GM21528 (cell line): ENCODE data around the gene TTLL9.

Source experiments
- ATAC-seq: cut with Tn5 transposase; IDR thresholded peaks from one replicate; pipeline ENCODE4 v1.9.1; 2021; ENCODE audit warnings: mild to moderate bottlenecking, moderate library complexity; ENCODE audit not compliant: unreplicated experiment, low FRiP score

TTLL9 gene

DNA sequence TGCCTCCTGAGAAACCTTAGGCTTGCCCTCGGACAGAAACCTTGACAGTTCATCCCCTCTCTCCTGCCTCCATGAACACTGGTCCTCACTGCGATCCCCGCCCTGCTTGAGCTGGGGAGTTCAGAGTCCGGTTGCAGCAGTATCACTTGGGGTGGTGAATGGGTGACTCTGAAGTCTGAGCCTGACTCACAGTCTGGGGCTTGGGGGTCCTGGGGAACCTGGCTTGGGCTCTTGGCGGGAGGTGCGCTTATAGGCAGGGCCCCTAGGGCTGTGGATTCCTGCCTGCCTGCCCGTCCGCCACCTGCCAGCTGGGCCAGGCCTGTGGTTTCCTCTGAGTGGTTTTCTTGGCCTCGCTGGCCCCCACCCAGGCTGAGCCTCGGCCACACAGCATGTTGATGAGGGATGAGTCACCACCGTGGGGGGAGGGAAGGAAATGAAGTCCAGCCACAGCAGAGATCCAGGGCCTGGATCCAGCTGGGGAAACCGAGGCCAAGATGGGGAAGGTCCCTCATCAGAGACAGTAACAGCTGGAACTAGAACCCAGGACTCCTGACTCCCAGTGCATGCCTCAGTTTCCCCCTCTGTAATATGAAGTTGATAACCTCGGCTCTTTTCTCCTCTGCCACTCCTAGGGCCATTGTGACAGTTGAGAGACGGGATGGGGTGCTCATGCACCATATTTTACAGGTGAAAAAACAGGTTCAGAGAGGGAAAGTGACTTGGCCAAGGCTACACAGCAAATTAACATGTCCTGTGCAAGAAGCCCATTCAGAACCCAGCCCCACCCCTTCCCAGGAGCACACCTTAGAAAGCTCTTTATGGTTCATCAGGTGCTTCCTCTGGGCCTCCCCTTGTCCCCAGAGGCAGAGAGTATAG, 34.2 kb upstream of the TTLL9 start:
- ATAC-seq = no peak

DNA sequence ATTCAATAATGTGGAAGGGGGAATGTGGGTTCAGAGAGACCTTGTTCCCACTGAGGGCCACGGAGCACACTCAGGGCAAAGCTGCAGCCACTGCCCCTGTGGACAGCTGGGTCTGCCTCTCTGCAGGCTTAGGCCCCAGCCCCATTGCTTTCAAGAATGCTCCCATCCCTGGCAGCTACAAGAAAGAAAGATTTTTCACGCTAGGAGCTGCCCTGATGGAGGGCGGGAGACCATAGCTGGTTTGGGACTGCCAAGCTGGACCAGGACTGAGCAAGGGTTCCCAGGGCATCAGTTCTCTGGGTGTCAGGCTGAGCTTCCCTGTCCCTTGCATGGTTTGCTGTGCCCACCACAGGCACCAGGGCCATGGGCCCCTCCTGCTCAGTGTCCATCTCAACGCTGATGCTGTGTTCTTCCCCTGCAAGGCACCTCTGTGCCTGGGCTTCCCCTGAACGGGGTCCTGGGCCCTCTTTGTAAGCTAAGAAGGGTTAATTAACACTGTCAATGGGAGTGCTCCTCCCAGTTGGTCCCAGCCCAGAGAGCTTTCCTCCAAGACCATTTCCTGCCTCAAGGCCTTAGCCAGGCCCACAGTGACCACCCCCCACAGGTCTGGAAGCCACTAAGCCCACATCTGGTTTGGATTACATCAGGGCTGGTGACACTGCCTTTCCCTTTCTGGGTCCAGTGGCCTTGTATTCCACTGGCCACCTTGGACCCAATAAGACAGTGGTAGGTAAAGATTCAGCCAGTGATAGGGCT, 33.4 kb upstream of the TTLL9 start:
- ATAC-seq = no peak

DNA sequence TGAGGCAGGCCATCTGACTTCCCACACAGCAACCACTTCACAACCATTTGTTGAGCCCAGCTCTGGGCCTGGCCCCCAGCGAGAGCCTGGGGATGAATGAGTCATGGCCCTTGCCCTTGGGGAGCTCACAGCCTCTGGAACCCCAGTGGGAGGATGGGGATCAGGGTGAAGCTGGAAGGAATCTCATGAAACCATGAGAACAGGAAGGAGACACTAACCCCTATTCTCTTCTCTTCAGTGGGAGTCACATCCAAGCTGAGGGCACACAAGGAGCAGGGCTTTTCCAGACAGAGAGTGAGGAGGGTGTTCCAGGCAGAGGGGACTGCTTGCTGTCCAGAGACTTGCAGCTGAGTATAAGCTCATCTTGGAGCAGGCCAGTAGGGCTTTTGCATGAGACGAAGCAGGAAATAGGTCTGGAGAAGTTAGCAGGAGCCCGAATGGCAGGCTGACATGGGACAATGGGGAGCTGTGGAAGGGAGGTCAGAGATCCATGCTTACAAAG, 32.5 kb upstream of the TTLL9 start:
- ATAC-seq = no peak

DNA sequence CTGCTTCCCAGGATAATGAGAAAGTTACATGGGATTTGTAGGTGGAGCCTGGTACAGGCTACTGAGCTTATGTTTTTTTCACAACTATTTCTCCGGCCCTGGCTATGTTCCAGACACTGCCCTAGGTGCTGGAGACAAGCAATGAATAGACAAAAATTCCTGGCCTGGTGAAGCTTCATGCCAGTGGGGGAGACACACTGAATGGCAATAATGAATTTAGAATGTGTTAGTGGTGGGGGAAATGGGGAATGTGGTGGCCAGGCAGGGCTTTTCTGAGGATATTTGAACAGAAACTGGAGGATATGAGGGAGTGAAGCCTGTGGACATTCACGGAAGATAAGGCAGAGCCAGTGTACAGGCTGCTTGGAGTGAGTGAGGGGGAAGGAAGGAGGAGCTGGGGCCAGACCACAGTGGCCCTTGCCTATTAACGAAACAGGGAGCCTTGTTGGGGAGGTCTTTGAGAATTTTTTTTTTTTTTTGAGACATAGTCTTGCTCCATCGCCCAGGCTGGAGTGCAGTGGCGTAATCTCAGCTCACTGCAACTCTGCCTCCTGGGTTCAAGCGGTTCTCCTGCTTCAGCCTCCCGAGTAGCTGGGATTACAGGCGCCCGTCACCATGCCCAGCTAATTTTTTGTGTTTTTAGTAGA, 31.7 kb upstream of the TTLL9 start:
- ATAC-seq = no peak

DNA sequence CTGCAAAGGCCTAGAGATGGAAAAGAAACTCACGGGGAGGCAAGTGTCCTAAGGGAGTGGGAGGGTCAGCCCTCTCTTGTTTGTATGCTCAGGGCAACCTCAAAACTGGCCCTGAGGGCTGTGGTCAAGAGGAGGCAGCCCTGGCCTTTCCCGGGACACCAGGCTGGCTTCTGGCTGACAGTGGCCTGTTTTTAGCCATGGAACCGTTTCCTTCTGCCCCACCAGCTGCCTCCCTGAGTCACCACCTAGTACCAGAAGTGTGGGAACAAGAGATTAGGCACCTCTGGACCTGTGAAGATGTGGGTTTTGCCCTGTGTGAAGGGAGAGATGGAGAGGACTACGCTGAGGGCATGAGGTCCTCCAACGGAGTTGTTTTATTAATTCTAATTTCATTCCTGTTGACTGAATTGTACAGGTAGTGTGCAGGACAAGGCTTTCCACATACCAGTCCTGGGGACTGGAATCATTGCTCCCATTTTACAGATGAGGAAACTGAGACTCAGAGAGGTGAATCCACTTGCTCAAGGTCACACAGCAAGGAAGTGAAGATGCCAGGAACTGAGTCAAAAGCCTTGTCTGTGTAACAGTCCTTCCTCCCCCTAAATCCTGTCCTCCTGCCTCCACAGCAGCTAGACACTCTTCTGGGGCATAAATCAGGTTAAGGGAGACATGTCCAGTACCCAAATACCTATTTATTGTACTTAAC, 30.5 kb upstream of the TTLL9 start:
- no peak for ATAC-seq

DNA sequence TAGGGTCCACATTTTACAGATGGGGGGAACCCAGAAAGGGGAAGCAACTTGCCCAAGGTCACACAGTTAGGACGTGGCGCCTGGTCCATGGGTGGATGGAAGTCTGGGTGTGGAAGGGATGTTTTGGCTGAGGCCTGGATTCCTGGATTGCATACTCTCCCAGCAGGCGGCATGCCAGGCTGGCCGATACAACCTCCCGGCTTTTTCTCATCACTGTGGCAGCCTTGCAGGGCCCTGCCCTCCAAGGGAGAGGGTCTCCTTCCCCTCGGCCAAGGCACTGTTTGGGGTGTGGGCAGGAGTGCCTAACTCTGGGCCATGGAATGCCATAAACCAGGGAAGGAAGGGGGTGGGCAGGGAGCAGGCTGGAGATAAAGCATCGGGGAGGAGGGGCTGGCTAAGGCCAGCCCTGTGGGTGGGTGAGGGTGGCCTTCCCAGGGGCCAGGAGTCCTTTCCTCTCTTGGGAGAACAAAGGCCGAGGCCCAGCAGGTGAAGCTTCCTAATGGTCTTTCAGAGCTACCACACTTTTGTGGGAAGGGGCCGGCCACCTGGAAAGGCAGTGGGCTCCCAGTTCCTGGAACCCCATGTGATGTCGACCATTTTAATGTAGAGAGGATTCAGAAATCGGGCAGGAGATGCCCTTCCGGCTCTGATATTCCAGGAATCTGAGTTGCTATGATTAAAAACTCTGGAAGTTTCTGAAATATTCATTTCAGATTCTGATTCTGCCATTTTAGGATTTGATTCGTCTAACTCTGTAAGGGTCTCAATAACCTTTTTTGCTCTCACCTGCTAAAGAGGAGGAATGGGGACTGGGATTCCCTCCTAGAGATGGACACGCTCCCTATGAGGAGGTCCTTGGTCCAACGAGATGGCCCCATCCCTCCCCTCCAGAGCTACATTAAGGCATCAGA, 29.3 kb upstream of the TTLL9 start:
- ATAC-seq = no peak

DNA sequence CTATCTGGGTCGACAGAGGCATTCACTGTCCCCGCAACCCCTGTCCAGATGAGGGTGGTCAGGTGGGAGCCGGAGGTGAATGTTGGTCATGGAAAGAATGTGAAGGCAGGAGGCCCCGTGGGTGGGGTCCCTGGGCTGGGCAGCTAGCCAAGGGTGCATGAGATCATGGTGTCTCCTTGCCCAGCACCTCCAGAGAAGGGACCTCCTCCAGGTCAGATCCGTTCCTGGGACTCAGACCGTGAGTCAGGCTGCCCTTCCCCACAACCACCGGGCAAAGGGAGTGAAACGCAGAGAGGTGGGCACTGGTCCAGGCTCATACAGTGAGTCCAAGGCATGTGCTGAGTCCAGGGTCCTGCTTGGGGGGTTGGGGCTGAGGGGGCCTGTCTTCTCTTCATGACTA, 28.5 kb upstream of the TTLL9 start:
- no peak for ATAC-seq

DNA sequence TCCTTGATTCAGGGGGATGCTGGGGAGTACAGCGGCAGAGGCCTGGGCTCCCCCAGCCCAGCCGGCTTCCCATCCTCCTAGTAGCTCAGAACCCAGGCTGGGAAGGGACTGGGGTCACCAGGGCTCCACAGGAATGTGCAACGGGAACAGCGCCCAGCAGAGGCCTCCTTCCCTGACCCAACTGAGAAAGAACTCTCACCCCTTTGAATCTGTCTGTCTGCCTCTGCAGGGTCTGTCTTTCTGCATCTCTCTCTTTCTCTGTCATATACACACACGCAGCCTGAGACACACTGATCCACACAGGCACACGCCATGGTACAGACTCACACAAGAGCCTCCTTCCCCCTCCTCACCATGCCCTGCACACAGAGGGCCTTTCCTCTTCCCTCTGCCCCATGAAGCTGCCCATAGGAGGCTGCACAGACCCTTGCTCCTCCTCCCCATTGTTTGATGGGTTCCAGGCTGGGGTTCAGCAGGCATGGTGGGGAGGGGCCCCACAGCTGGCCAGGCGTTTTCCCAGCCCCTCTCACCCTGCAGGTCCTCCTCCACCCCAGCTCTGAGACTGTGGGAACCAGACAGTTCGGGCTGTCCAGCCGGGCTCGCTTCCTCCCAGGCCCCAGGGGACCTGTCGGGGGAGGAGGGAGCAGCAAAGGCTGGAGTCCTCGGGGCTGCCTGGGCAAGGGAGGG, 27.8 kb upstream of the TTLL9 start:
- ATAC-seq = no peak

DNA sequence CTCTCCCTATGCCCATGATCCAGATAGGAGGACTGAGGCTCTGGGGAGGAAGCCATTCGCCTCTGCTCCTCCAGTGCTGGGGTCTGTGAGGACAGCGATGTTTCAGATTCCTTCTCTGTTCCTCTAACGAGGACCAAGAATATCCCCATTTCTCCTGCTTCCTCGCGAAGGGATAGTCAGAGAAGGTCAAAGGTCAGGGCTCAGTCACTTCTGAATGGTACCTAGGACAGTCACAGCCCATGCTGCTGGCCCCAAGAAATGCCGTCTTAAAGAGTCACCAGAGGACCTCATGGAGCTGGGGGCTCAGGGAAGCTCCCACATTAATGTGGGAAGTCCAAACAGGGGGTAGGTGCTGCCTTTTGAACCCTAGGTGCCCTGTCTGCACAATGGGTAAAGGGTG, 27.1 kb upstream of the TTLL9 start:
- ATAC-seq = no peak

DNA sequence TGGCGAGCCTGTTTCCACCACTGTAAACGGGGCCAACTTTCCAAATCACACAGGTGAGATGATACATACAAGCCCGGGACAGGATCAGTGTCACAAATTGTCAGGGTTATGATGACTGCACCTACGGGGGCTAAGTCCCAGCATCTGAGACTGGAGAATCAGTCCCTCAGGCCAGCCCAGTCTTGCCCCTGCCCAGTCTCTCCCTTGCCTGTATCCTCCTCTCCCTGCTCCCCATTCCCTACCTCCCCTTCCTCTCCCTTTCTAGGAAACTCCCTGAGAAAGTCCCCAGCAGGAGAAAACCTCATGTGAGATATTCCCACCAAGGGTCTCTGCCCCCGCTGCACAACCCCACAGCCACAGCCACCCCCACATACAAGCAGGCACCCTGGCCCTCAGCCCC, 26.6 kb upstream of the TTLL9 start:
- no peak for ATAC-seq

DNA sequence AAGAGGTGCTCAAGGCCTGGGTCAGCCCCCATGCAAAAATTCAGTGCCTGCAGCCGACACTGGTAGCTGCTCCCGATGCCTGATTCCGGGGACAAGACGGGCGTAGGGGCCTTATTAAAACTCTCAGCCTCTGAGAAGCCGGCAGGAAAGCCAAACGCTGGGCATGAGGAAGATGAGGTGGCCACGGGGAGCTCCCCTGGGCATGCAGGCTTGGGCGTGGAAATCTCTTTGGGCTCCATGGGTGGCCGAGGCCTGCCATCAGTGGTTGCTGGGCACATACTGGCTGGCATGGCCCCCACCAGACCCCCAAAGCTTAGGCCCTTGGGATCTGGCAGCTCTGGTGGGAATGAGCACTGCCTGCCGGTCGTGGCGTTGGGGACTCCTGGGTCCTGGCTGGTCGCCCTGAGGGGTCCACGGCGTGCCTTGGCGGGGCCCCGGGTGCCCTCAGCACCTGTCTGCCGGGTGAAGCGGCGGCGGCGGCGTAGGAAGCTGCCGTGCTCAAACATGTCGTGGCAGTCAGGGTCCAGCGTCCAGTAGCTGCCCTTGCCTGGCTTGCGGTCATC, 25.6 kb upstream of the TTLL9 start:
- ATAC-seq = no peak

DNA sequence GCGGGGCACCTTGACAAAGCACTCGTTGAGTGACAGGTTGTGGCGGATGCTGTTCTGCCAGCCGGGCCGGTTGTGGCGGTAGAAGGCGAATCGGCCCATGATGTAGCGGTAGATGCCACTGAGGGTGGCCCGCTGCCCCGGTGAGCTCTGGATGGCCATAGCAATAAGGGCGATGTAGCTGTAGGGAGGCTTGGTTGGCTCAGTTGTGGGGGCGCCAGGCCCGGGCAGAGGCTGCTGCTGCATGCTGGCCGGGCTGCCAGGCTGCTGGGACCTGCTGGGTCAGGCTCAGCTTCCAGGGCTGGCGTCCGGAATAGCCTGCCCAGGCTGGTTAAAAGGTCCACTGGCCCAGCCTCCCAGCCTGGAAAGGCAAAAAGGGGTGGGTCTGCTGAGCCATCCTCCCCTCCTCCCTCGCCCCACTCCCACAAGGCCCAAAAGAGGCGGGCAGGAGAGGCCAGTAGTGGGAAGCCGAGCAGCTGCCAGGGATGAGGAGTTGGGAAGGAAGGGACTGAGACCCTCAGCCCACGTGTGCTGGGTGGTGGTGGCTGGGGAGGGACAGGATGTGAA, 25.1 kb upstream of the TTLL9 start, which contains the start of gene FOXS1:
Gene FOXS1 (minus strand): TSS at position 305 of the 564 bp plus-strand sequence. CDS start 62 bp downstream, at position 243.
- no peak for ATAC-seq

DNA sequence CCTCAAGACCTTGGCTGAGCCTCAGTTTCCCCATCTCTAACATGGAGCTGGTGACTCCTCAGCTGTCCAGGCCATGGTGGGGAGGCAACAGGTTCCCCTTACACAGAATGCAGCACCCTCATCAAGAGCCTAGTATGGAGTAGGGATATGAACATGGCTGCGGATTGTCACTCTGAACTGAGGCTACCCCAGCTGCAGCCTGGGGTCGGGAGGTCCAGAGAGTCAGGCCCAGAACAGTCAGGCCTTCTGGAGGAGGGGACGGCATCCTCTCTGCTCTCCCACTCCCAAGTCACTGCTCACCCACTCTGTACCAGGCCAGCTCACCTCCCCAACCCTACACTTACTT, 23.7 kb upstream of the TTLL9 start:
- ATAC-seq = no peak

DNA sequence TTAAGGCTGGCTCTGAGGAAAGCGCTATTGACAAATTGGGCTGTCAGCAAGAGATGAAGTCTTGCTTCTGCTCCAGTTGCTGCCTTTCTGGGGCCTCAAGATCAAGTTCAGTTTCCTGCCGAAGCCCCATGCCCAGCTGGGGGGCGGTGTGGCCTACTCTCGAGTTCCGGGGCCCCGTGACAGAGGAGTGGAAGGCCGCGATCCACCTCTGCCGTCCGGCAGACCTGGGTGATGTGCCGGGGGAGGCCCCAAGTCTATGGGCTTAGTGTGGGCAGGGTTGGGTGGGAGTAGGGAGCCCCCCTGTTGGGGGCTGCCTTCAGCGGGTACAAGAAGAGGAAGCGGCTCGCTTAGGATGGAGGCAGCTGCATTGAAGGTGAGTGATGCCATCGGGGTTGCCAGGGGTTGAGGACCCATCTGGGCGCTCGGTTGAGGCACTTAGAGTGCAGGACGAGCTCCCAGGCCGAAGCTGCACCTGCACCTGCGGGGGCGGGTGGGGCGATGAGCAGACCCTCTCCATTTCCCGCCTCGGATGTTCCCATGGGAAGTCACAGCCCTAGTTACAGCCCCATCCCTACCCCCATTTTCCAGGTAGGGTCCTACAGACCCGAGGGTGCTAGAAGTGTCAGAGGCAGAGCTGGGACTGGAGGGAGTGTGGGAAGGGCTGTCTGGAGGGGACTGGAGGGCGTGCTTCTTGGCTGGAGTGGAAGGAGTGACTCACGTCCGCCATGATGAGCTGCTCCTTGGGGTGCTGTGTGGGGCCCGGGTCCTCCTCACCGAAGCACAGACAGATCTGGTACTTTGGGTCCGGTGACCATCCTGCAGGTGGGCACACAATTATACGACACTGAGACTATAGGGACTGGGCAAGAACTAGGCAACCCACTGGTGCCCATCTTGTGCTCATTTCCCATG, 22.1 kb upstream of the TTLL9 start:
- no peak for ATAC-seq

DNA sequence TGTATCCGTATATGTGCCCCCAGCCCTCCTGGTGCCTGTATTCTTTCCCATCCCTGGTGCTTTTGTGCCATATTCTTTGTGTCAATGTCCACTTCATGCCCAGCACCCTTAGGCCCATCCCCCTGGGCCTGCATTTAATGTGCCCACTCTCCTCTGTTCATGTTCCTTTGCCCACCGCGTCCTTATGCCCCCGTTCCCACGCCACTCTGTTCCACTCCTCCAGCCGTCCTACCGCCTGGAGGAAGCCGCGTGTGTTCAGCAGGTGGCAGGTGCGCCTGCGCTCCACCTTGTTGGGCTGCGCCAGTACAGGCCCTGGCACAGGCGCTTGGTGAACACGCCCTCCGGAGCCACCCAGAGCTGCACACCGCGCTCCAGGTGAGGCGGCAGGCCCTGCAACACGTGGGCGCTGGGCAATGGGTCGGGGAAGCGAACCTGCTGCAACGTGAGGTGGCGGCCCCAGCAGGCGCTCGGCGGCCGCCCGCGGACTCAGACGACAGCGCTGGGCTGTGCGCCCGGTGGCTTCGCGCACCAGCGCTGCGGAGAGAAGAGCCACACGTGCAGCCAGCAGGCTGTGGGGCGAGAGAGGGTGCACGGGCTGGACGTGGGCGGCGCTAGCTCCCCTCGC, 21.0 kb upstream of the TTLL9 start:
- ATAC-seq = no peak

DNA sequence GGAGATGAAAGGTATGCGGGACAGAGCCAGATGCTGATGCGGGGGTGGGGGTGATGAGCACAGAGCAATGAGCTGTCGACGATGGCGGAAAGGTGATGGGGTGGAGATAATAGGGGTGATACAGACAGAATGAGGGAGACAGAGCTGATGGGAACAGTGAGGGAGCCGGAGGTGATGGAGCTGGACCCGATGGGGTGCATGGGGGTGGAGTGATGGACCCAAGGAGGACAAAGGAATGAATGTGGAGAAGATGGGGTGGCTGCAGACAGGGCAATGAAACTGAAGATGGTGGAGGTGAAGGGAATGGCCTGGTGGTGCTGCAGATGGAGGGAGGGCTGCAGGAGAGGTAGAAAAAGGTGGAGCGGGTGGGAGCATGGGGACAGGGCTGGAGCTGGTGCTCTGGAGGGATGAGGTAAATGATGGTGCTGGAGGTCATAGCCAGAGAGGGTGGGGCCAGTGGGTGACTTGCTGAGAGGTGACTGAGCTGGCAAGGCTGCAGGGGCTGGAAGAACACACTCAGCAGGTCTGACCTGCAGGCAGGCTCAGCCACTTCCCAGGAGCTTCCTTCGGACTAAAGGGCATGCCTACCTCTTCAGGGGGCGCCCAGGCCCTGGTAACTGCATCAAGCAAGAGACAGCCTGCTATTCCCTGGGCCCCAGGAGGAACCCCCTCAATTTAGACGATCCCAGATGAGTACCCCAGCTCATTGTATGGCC, 19.0 kb upstream of the TTLL9 start:
- no peak for ATAC-seq
